Neuronal stem cell (in vitro differentiated cells): ENCODE data around the gene IAH1.

Source experiments
- DNase-seq: peaks from one replicate; pipeline ENCODE4 v3.0.0-alpha.2; 2013; ENCODE audit warnings: low spot score
- H2AFZ ChIP-seq: one replicate; pipeline ENCODE4 v1.6.1; 2013; ENCODE audit warnings: mild to moderate bottlenecking, low read length, inconsistent platforms
- H2AK5ac ChIP-seq: 2 replicates; pipeline ENCODE4 v1.6.1; 2013; ENCODE audit warnings: low read depth, mild to moderate bottlenecking, inconsistent platforms, low read length, moderate library complexity, mixed read lengths
- H2BK120ac ChIP-seq: 2 replicates; pipeline ENCODE4 v1.6.1; 2013; ENCODE audit warnings: low read depth, mild to moderate bottlenecking, inconsistent platforms, low read length, moderate library complexity, mixed read lengths
- H2BK12ac ChIP-seq: one replicate; pipeline ENCODE4 v1.6.1; 2013; ENCODE audit warnings: low read length, inconsistent platforms
- H2BK15ac ChIP-seq: 2 replicates; pipeline ENCODE4 v1.6.1; 2013; ENCODE audit warnings: mild to moderate bottlenecking, low read length, inconsistent platforms, mixed read lengths
- H2BK5ac ChIP-seq: one replicate; pipeline ENCODE4 v1.6.1; 2013; ENCODE audit warnings: inconsistent platforms, mild to moderate bottlenecking, low read length, moderate library complexity
- H3K14ac ChIP-seq: one replicate; pipeline ENCODE4 v1.6.1; 2013; ENCODE audit warnings: low read length, inconsistent platforms
- H3K18ac ChIP-seq: 2 replicates; pipeline ENCODE4 v1.6.1; 2013; ENCODE audit warnings: low read length, inconsistent platforms
- H3K23ac ChIP-seq: 2 replicates; pipeline ENCODE4 v1.6.1; 2013; ENCODE audit warnings: low read depth, mild to moderate bottlenecking, mixed read lengths, low read length, inconsistent platforms; ENCODE audit not compliant: poor library complexity
- H3K27ac ChIP-seq: replicated peaks from 3 replicates; pipeline ENCODE4 v1.5.1; 2013; ENCODE audit warnings: low read length, inconsistent platforms
- H3K27me3 ChIP-seq, 3 experiments: 2 replicates each; pipeline ENCODE4 v1.6.1; 2013; ENCODE audit warnings: low read length in 3 of 3, mild to moderate bottlenecking in 2 of 3, inconsistent platforms in 1 of 3, low read depth in 1 of 3, mixed read lengths in 1 of 3, moderate library complexity in 1 of 3; ENCODE audit not compliant: control insufficient read depth in 3 of 3, insufficient read depth in 3 of 3
- H3K36me3 ChIP-seq, 2 donors: replicated peaks in 1 of 2; 2 replicates each; pipeline ENCODE4 v1.6.1; 2013; ENCODE audit warnings: low read length in 2 of 2; ENCODE audit not compliant: control insufficient read depth in 2 of 2, insufficient read depth in 2 of 2
- H3K4ac ChIP-seq: 2 replicates; pipeline ENCODE4 v1.6.1; 2013; ENCODE audit warnings: inconsistent platforms, mild to moderate bottlenecking, low read length, moderate library complexity
- H3K4me1 ChIP-seq, 2 donors: 1 replicate in 1 of 2; 2 replicates in 1 of 2; pipeline ENCODE4 v1.6.1; 2013; ENCODE audit warnings: low read length in 2 of 2, low read depth in 1 of 2; ENCODE audit not compliant: control insufficient read depth in 2 of 2, insufficient read depth in 1 of 2
- H3K4me2 ChIP-seq: one replicate; pipeline ENCODE4 v1.6.1; 2013; ENCODE audit warnings: mild to moderate bottlenecking, low read length, inconsistent platforms; ENCODE audit not compliant: insufficient read depth, poor library complexity, severe bottlenecking
- H3K4me3 ChIP-seq, 2 donors: 2 replicates each; pipeline ENCODE4 v1.5.1; 2013; ENCODE audit warnings: low read length in 2 of 2, mild to moderate bottlenecking in 2 of 2, inconsistent platforms in 1 of 2, moderate library complexity in 1 of 2
- H3K79me1 ChIP-seq: one replicate; pipeline ENCODE4 v1.6.1; 2013; ENCODE audit warnings: low read depth, mild to moderate bottlenecking, inconsistent platforms, low read length, moderate library complexity
- H3K9ac ChIP-seq: one replicate; pipeline ENCODE4 v1.6.1; 2013; ENCODE audit warnings: mild to moderate bottlenecking, low read depth, low read length, inconsistent platforms; ENCODE audit not compliant: poor library complexity
- H3K9me3 ChIP-seq, 2 donors: replicated peaks in 1 of 2; 2 replicates each; pipeline versions ENCODE3 to v1.6.1; 2013; ENCODE audit warnings: low read length in 2 of 2, mild to moderate bottlenecking in 2 of 2, inconsistent platforms in 1 of 2, low read depth in 1 of 2, mixed read lengths in 1 of 2, moderate library complexity in 1 of 2; ENCODE audit not compliant: control insufficient read depth in 2 of 2, insufficient read depth in 1 of 2
- H4K8ac ChIP-seq: one replicate; pipeline ENCODE4 v1.6.1; 2013; ENCODE audit warnings: low read depth, mild to moderate bottlenecking, inconsistent platforms, low read length, moderate library complexity
- H4K91ac ChIP-seq: one replicate; pipeline ENCODE4 v1.6.1; 2013; ENCODE audit warnings: low read length, low read depth, mild to moderate bottlenecking, inconsistent platforms; ENCODE audit not compliant: poor library complexity
- WGBS, 2 donors: extraction: QIAGEN DNeasy Blood & Tissue Kit; methylation state at CpG; one replicate each; pipeline ENCODE4 v1.1.7; 2013; ENCODE audit warnings: missing lambda C conversion rate in 2 of 2, mixed read lengths in 1 of 2; ENCODE audit not compliant: insufficient read length in 2 of 2, insufficient replicate concordance in 1 of 2; ENCODE audit errors: extremely low coverage in 2 of 2; 5-methylcytosine and 5-hydroxymethylcytosine counted together

Gene IAH1

DNA sequence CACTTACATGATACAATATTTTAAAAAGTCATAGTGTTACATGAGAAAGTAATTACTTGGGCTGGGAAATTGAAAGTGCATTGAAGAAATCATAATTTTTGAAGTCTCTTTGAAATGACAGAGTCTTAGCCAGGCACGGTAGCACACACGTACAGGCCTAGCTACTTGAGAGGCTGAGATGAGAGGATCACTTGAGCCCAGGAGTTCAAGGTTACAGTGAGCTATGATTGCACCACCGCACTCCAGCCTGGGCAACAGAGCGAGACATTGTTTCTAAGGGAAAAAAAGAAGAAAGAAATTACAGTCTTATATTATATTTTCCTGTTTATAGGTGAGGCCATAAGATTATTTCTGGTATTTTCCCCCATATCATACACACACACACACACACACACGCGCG is 9.2 kb upstream of the IAH1 start:
- no CpG with 5 or more reads among the region's 7 CpGs for WGBS, 2 donors
- H3K9me3 ChIP-seq, result peaks cover 0 to 2% of the 10 kb centered on the region in 2 donors

DNA sequence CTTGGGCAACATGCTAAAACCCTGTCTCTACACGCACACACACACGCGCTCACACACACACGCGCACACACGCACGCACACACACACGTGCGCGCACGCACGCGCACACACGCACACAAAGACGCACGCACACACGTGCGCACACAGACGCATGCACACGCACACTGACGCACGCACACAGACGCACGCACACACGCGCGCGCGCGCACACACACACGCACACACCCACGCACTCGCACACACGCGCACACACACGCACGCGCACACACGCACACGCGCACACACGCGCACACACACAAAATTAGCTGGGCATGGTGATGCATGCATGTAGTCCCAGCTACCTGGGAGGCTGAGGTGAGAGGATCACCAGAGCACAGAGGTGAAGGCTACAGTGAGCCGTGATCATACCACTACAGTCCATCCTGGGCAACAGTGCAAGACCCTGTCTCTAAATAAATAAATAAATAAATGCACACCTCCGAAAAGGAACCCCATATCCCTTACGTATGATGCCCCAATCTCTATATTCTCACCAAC is 8.1 kb upstream of the IAH1 start:
- peak overlapping the region; percentile 57 for H4K8ac ChIP-seq
- H3K23ac ChIP-seq, result peak overlapping the region; percentile 95
- no peaks in the 10 kb centered on the region for H3K27me3 ChIP-seq
- peak overlapping the region in 1 of 2 donors; percentile 59 for H3K4me3 ChIP-seq
- H2AFZ ChIP-seq, result no peak overlapping the region
- peak overlapping the region; percentile 37 for H3K9ac ChIP-seq
- H2BK120ac ChIP-seq, result no peak overlapping the region
- DNase-seq, result no peak
- H3K4me2 ChIP-seq, result no peak overlapping the region
- peaks cover 28 to 92% of the 10 kb centered on the region in 2 donors for H3K36me3 ChIP-seq
- H3K79me1 ChIP-seq, result no peaks in the 10 kb centered on the region
- WGBS, 2 donors, result 100% methylated on average over 4 of the region's 46 CpGs; no CpG with 5 or more reads in 1 of the 2 donors
- peak overlapping the region; percentile 66 for H4K91ac ChIP-seq
- H2BK15ac ChIP-seq, result no peak overlapping the region
- peak overlapping the region; percentile 69 for H2BK5ac ChIP-seq
- H3K4me1 ChIP-seq, result no peaks in the 10 kb centered on the region
- peaks cover 0 to 2% of the 10 kb centered on the region in 2 donors for H3K9me3 ChIP-seq
- H2AK5ac ChIP-seq, result no peak overlapping the region
- no peak overlapping the region for H3K18ac ChIP-seq
- no peak overlapping the region for H3K4ac ChIP-seq
- peak overlapping the region; percentile 87 for H2BK12ac ChIP-seq
- peak overlapping the region; percentile 76 for H3K14ac ChIP-seq
- no peak overlapping the region for H3K27ac ChIP-seq

More for the DNA sequence above, 9.2 kb upstream of the IAH1 start:
- Histone ChIP-seq H3K9ac (no peak overlapping the region), H3K18ac (no peak overlapping the region), H2BK120ac (no peak overlapping the region), H2BK12ac (no peak overlapping the region), H2BK5ac (no peak overlapping the region), H3K23ac (no peak overlapping the region), H3K79me1 (no peaks in the 10 kb centered on the region), H2BK15ac (no peak overlapping the region), H4K8ac (no peak overlapping the region), H3K4me3 (no peak overlapping the region), H2AK5ac (no peak overlapping the region), H4K91ac (no peak overlapping the region), H3K14ac (no peak overlapping the region), H3K4ac (no peak overlapping the region), H2AFZ (no peak overlapping the region), H3K4me2 (no peak overlapping the region), H3K27me3 (no peaks in the 10 kb centered on the region), H3K36me3 (peaks cover 26 to 93% of the 10 kb centered on the region in 2 donors), H3K27ac (no peak overlapping the region), H3K4me1 (no peaks in the 10 kb centered on the region)
- DNase-seq, result no peak

DNA sequence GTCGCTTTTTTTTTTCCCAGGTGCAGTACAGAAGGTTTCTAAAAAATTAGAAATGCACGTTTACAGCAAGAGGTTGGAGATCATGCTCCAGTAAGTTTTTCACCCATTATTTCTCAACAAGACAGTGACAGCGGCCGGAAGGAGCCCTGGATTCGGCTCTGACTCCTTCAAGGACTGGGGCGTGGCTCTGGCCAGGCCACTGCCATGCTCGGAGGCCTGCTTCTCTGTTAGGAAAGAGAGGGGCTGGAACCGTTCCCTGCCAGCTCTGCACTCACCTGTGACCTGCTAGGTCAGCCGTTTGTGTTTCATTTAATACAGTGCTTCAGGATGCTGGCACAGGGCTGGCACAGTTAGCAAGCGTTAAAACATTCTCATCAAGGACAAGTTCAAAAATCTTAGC is 6.7 kb upstream of the IAH1 start:
- WGBS, 2 donors, result no CpG with 5 or more reads among the region's 10 CpGs

DNA sequence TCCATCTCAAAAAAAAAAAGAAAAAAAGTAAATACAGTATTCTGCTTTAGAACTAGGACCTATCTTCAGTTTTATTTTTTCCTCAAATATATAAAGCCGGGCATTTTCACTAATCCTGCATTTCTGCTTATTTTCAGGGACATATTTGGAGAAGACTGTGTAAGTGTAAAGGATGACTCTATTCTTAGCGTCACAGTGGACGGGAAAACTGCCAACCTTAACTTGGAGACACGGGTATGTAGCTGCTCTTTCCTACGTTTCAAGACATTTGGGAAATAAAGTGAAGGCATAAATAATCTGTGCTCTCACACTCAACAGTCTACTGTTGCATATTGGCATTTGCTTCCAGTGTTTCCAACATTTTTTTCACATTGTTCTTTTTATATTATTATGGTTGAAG is 3.1 kb upstream of the IAH1 start:
- Histone ChIP-seq H3K23ac (no peak overlapping the region), H3K9ac (no peak overlapping the region), H3K9me3 (peaks cover 0 to 2% of the 10 kb centered on the region in 2 donors), H3K36me3 (peaks cover 23 to 76% of the 10 kb centered on the region in 2 donors), H3K4me3 (no peak overlapping the region), H3K79me1 (no peaks in the 10 kb centered on the region), H2AFZ (no peak overlapping the region), H3K4me2 (no peak overlapping the region), H2AK5ac (no peak overlapping the region), H4K91ac (no peak overlapping the region), H3K4ac (no peak overlapping the region), H3K14ac (no peak overlapping the region), H2BK5ac (no peak overlapping the region), H2BK12ac (no peak overlapping the region), H2BK15ac (no peak overlapping the region), H3K18ac (no peak overlapping the region), H4K8ac (no peak overlapping the region), H3K27me3 (no peaks in the 10 kb centered on the region), H3K4me1 (no peaks in the 10 kb centered on the region), H2BK120ac (no peak overlapping the region), H3K27ac (no peak overlapping the region)
- no CpG with 5 or more reads among the region's 5 CpGs for WGBS, 2 donors
- DNase-seq, result no peak

More for the DNA sequence above, 6.7 kb upstream of the IAH1 start:
- Histone ChIP-seq H3K27ac (no peak overlapping the region), H3K14ac (no peak overlapping the region), H4K8ac (no peak overlapping the region), H2BK5ac (no peak overlapping the region), H3K79me1 (no peaks in the 10 kb centered on the region), H2BK15ac (no peak overlapping the region), H2AK5ac (no peak overlapping the region), H3K4me2 (no peak overlapping the region), H2AFZ (no peak overlapping the region), H3K27me3 (no peaks in the 10 kb centered on the region), H3K9ac (no peak overlapping the region), H3K18ac (no peak overlapping the region), H3K23ac (no peak overlapping the region), H3K36me3 (peaks cover 31 to 94% of the 10 kb centered on the region in 2 donors), H3K4me3 (no peak overlapping the region), H3K4ac (no peak overlapping the region), H2BK12ac (no peak overlapping the region), H3K9me3 (peaks cover 0 to 2% of the 10 kb centered on the region in 2 donors), H2BK120ac (no peak overlapping the region), H4K91ac (no peak overlapping the region), H3K4me1 (no peaks in the 10 kb centered on the region)
- no peak for DNase-seq
